Activated CD4-positive, alpha-beta T cell treated with anti-CD3 and anti-CD28 coated beads, Interleukin-2, amount 10 ng/mL, durations not matched to agents 7 days and 5 days (primary cell): ENCODE measurements around the gene GNB1L. TPM values are rescaled to one million over a fixed set of nuclear protein-coding genes. Genes with fewer than 3 reads are reported as not detected.
A peak's percentile ranks its signal among the peaks of the same experiment; 100 is the strongest.
"Not testable (repeated sequence)": the region's sequence is repeated elsewhere in the genome, so short reads cannot be mapped to it uniquely, and the experiment has no call there.

Source experiments
- CTCF ChIA-PET: fragments of 350-600 bp; sonication (Branson Sonifier 250); formaldehyde crosslinking; loops from one replicate; lab custom pipeline; 2021; ENCODE audit warnings: antibody characterized with exemption; lab: Charles Lee
- POLR2A ChIA-PET: fragments of 350-600 bp; sonication (Branson Sonifier 250); formaldehyde crosslinking; loops from one replicate; lab custom pipeline; 2021; ENCODE audit warnings: antibody characterized with exemption; lab: Charles Lee
- DNase-seq: peaks from one replicate; pipeline ENCODE4 v3.0.0-alpha.2; 2020
- H3K27ac Mint-ChIP-seq: one replicate; pipeline ENCODE4 v1.8.0; 2021; ENCODE audit warnings: mild to moderate bottlenecking, moderate library complexity, mixed read lengths
- H3K27me3 Mint-ChIP-seq: one replicate; pipeline ENCODE4 v1.8.0; 2021; ENCODE audit warnings: mixed read lengths
- H3K36me3 Mint-ChIP-seq: one replicate; pipeline ENCODE4 v1.8.0; 2021; ENCODE audit warnings: low read depth, mixed read lengths
- H3K4me1 Mint-ChIP-seq: one replicate; pipeline ENCODE4 v1.8.0; 2021; ENCODE audit warnings: mixed read lengths
- H3K4me3 Mint-ChIP-seq: one replicate; pipeline ENCODE4 v1.8.0; 2021; ENCODE audit warnings: mild to moderate bottlenecking, moderate library complexity, mixed read lengths
- H3K9me3 Mint-ChIP-seq: one replicate; pipeline ENCODE4 v1.8.0; 2021; ENCODE audit warnings: mixed read lengths
- total RNA-seq, 2 experiments: library from RNA; stranded (reverse); gene quantifications; one replicate each; pipeline ENCODE4 v1.2.3, GENCODE V29; 2021

GNB1L gene
- total RNA-seq, 2 experiments from 2014 or later = 5.3 to 7.3 TPM

GRCh38 chr22:19885841-19886592, 31.3 kb upstream of the GNB1L start:
- Mint-ChIP-seq H3K36me3 (peaks cover 3% of the 10 kb centered on the region), H3K4me3 (no peak overlapping the region), H3K9me3 (no peaks in the 10 kb centered on the region), H3K27ac (peak overlapping the region; percentile 80), H3K27me3 (no peaks in the 10 kb centered on the region), H3K4me1 (peaks cover 34% of the 10 kb centered on the region)
- ChIA-PET CTCF (interaction anchor here (1.1 to 1.4 kb wide), 3 partner anchors 11 to 156 kb away, joined by 3 to 5 read pairs (median 4); no protein-coding TSS in a partner anchor), POLR2A (no interaction called here)
- no peak for DNase-seq

- ChIA-PET POLR2A (no interaction called here), CTCF (interaction anchor here (1.2 kb wide), 1 partner anchor 11 kb away, joined by 3 read pairs; no protein-coding TSS in a partner anchor)
- H3K4me1 Mint-ChIP-seq = peaks cover 26% of the 10 kb centered on the region
- no peaks in the 10 kb centered on the region for H3K9me3 Mint-ChIP-seq
- peaks cover 3% of the 10 kb centered on the region for H3K36me3 Mint-ChIP-seq
- no peak overlapping the region for H3K4me3 Mint-ChIP-seq
- no peaks in the 10 kb centered on the region for H3K27me3 Mint-ChIP-seq
- H3K27ac Mint-ChIP-seq = peak overlapping the region; percentile 80
- no peak for DNase-seq
Measured at GRCh38 chr22:19884954-19885751, 30.5 kb upstream of the GNB1L start.

- H3K27me3 Mint-ChIP-seq = no peaks in the 10 kb centered on the region
- peaks cover 21% of the 10 kb centered on the region for H3K4me1 Mint-ChIP-seq
- no peaks in the 10 kb centered on the region for H3K9me3 Mint-ChIP-seq
- ChIA-PET POLR2A (no interaction called here), CTCF (interaction anchor here (0.5 to 1.2 kb wide), 3 partner anchors 10 to 786 kb away, joined by 3 read pairs; no protein-coding TSS in a partner anchor)
- no peak overlapping the region for H3K4me3 Mint-ChIP-seq
- DNase-seq = no peak
- H3K27ac Mint-ChIP-seq = no peak overlapping the region
- peaks cover 3% of the 10 kb centered on the region for H3K36me3 Mint-ChIP-seq
Measured at GRCh38 chr22:19884161-19884953, 29.7 kb upstream of the GNB1L start.

GRCh38 chr22:19883446-19883845, 28.8 kb upstream of the GNB1L start:
- POLR2A ChIA-PET, H3K9me3 Mint-ChIP-seq: not testable (repeated sequence)

GRCh38 chr22:19882446-19883381, 28.0 kb upstream of the GNB1L start:
- Mint-ChIP-seq H3K36me3 (peaks cover 3% of the 10 kb centered on the region), H3K9me3 (no peaks in the 10 kb centered on the region), H3K4me1 (peaks cover 21% of the 10 kb centered on the region), H3K27me3 (no peaks in the 10 kb centered on the region), H3K27ac (no peak overlapping the region), H3K4me3 (no peak overlapping the region)
- ChIA-PET CTCF (no interaction called here), POLR2A (no interaction called here)
- DNase-seq = no peak

More at GRCh38 chr22:19883446-19883845, 28.8 kb upstream of the GNB1L start:
- CTCF ChIA-PET = interaction anchor here (0.8 kb wide), 1 partner anchor 9 kb away, joined by 3 read pairs; no protein-coding TSS in a partner anchor
- not testable (repeated sequence) for H3K27me3 Mint-ChIP-seq, H3K27ac Mint-ChIP-seq, H3K36me3 Mint-ChIP-seq, H3K4me3 Mint-ChIP-seq, DNase-seq
- H3K4me1 Mint-ChIP-seq = peaks cover 21% of the 10 kb centered on the region

GRCh38 chr22:19880786-19881569, 26.3 kb upstream of the GNB1L start:
- Mint-ChIP-seq H3K27me3 (no peaks in the 10 kb centered on the region), H3K36me3 (peaks cover 3% of the 10 kb centered on the region), H3K4me1 (peaks cover 8% of the 10 kb centered on the region), H3K9me3 (no peaks in the 10 kb centered on the region), H3K27ac (no peak overlapping the region), H3K4me3 (no peak overlapping the region)
- ChIA-PET CTCF (interaction anchor here (0.8 to 1.4 kb wide), 2 partner anchors 11 to 12 kb away, joined by 3 read pairs; no protein-coding TSS in a partner anchor), POLR2A (no interaction called here)
- DNase-seq = no peak

GRCh38 chr22:19879992-19880785, 25.5 kb upstream of the GNB1L start:
- Mint-ChIP-seq H3K27ac (no peak overlapping the region), H3K9me3 (no peaks in the 10 kb centered on the region), H3K4me1 (peaks cover 3% of the 10 kb centered on the region), H3K36me3 (no peaks in the 10 kb centered on the region), H3K4me3 (no peak overlapping the region), H3K27me3 (no peaks in the 10 kb centered on the region)
- ChIA-PET CTCF (interaction anchor here (0.8 to 1.4 kb wide), 2 partner anchors 12 kb away, joined by 3 read pairs; no protein-coding TSS in a partner anchor), POLR2A (interaction anchor here (0.6 kb wide), 1 partner anchor 31 kb away, joined by 3 read pairs; no protein-coding TSS in a partner anchor)
- no peak for DNase-seq

GRCh38 chr22:19879643-19879991, 24.9 kb upstream of the GNB1L start:
- Mint-ChIP-seq H3K9me3 (no peaks in the 10 kb centered on the region), H3K27ac (no peak overlapping the region), H3K27me3 (no peaks in the 10 kb centered on the region), H3K36me3 (no peaks in the 10 kb centered on the region), H3K4me3 (no peak overlapping the region), H3K4me1 (peaks cover 6% of the 10 kb centered on the region)
- ChIA-PET CTCF (interaction anchor here (1.4 kb wide), 1 partner anchor 12 kb away, joined by 3 read pairs; no protein-coding TSS in a partner anchor), POLR2A (interaction anchor here (0.5 kb wide), 1 partner anchor 1728 kb away, joined by 5 read pairs; no protein-coding TSS in a partner anchor)
- no peak for DNase-seq

- ChIA-PET CTCF (no interaction called here), POLR2A (interaction anchor here (0.5 kb wide), 1 partner anchor 1728 kb away, joined by 5 read pairs; no protein-coding TSS in a partner anchor)
- DNase-seq = no peak
- Mint-ChIP-seq H3K27ac (no peak overlapping the region), H3K9me3 (no peaks in the 10 kb centered on the region), H3K4me3 (no peak overlapping the region), H3K27me3 (no peaks in the 10 kb centered on the region), H3K4me1 (peaks cover 10% of the 10 kb centered on the region), H3K36me3 (no peaks in the 10 kb centered on the region)
Measured at GRCh38 chr22:19879246-19879570, 24.5 kb upstream of the GNB1L start.

- POLR2A ChIA-PET = no interaction called here
Measured at GRCh38 chr22:19878461-19879245, 24.0 kb upstream of the GNB1L start.

More at GRCh38 chr22:19878461-19879245, 24.0 kb upstream of the GNB1L start:
- Mint-ChIP-seq H3K4me3 (no peak overlapping the region), H3K4me1 (peaks cover 13% of the 10 kb centered on the region), H3K36me3 (no peaks in the 10 kb centered on the region), H3K9me3 (no peaks in the 10 kb centered on the region), H3K27ac (no peak overlapping the region), H3K27me3 (no peaks in the 10 kb centered on the region)
- no peak for DNase-seq
- CTCF ChIA-PET = interaction anchor here (1.0 kb wide), 1 partner anchor 12 kb away, joined by 4 read pairs; no protein-coding TSS in a partner anchor
